ENCODE measurements around the gene PARD3. TPM values are rescaled to one million over a fixed set of nuclear protein-coding genes. Genes with fewer than 3 reads are reported as not detected.

The PARD3 gene
- total RNA-seq, 4 donors from 2014 or later, result 115 to 226 (median 141) TPM

- Histone ChIP-seq H3K36me3 (peaks cover 13% of the 10 kb centered on the region), H3K27ac (no peak overlapping the region)
- 77% methylated on average over 3 of the region's 3 CpGs for WGBS
Observed at GRCh38 chr10:34351161-34351560, 463.9 kb downstream of the PARD3 start.

GRCh38 chr10:34348917-34349485 lies 466.1 kb downstream of the PARD3 start:
- Histone ChIP-seq H3K4me1 (peaks cover 6% of the 10 kb centered on the region), H3K27ac (no peak overlapping the region), H3K27me3 (no peaks in the 10 kb centered on the region), H3K36me3 (peaks cover 7% of the 10 kb centered on the region), H3K4me3 (no peak overlapping the region), H3K9me3 (no peaks in the 10 kb centered on the region)
- WGBS, result 94% methylated on average over 7 of the region's 7 CpGs
- TF ChIP-seq POLR2AphosphoS5 (IDR thresholded peaks at IDR 0.05), result no peak
- TF ChIP-seq EP300 (IDR thresholded peaks at IDR 0.05), result no peak
- no peak for TF ChIP-seq CTCF (IDR thresholded peaks at IDR 0.05)
- TF ChIP-seq POLR2A (IDR thresholded peaks at IDR 0.05), result no peak
- DNase-seq (ENCODE audit: low spot score in 2 of 2), result no peak

More at GRCh38 chr10:34351161-34351560, 463.9 kb downstream of the PARD3 start:
- H3K27me3 ChIP-seq, result no peaks in the 10 kb centered on the region
- no peaks in the 10 kb centered on the region for H3K9me3 ChIP-seq
- TF ChIP-seq POLR2A (IDR thresholded peaks at IDR 0.05), result no peak
- no peak for TF ChIP-seq POLR2AphosphoS5 (IDR thresholded peaks at IDR 0.05)
- no peak for TF ChIP-seq EP300 (IDR thresholded peaks at IDR 0.05)
- TF ChIP-seq CTCF (IDR thresholded peaks at IDR 0.05), result no peak
- DNase-seq (ENCODE audit: low spot score in 2 of 2), result no peak
- no peak overlapping the region for H3K4me3 ChIP-seq
- H3K4me1 ChIP-seq, result peaks cover 5% of the 10 kb centered on the region

GRCh38 chr10:34348021-34348420 lies 467.1 kb downstream of the PARD3 start:
- DNase-seq (ENCODE audit: low spot score in 2 of 2), result no peak
- Histone ChIP-seq H3K4me3 (no peak overlapping the region), H3K4me1 (peaks cover 6% of the 10 kb centered on the region), H3K27me3 (no peaks in the 10 kb centered on the region), H3K36me3 (peaks cover 6% of the 10 kb centered on the region), H3K9me3 (no peaks in the 10 kb centered on the region), H3K27ac (no peak overlapping the region)
- no peak for TF ChIP-seq POLR2A (IDR thresholded peaks at IDR 0.05)
- no peak for TF ChIP-seq POLR2AphosphoS5 (IDR thresholded peaks at IDR 0.05)
- TF ChIP-seq EP300 (IDR thresholded peaks at IDR 0.05), result no peak
- TF ChIP-seq CTCF (IDR thresholded peaks at IDR 0.05), result no peak
- WGBS, result 92% methylated on average over 6 of the region's 6 CpGs

GRCh38 chr10:34347131-34347530 lies 468.0 kb downstream of the PARD3 start:
- WGBS, result 97% methylated on average over 3 of the region's 3 CpGs
- H3K27ac ChIP-seq, result no peak overlapping the region
- no peak for DNase-seq (ENCODE audit: low spot score in 2 of 2)
- no peak for TF ChIP-seq POLR2A (IDR thresholded peaks at IDR 0.05)
- no peak for TF ChIP-seq POLR2AphosphoS5 (IDR thresholded peaks at IDR 0.05)
- TF ChIP-seq CTCF (IDR thresholded peaks at IDR 0.05), result no peak
- TF ChIP-seq EP300 (IDR thresholded peaks at IDR 0.05), result no peak
- peaks cover 6% of the 10 kb centered on the region for H3K4me1 ChIP-seq
- peaks cover 4% of the 10 kb centered on the region for H3K36me3 ChIP-seq
- no peaks in the 10 kb centered on the region for H3K9me3 ChIP-seq
- H3K27me3 ChIP-seq, result no peaks in the 10 kb centered on the region
- H3K4me3 ChIP-seq, result no peak overlapping the region

- DNase-seq (ENCODE audit: low spot score in 2 of 2), result no peak
Observed at GRCh38 chr10:34346516-34347100, 468.5 kb downstream of the PARD3 start.

More at GRCh38 chr10:34346516-34347100, 468.5 kb downstream of the PARD3 start:
- Histone ChIP-seq H3K27ac (no peak overlapping the region), H3K36me3 (peaks cover 4% of the 10 kb centered on the region), H3K9me3 (no peaks in the 10 kb centered on the region), H3K4me1 (peaks cover 6% of the 10 kb centered on the region), H3K4me3 (no peak overlapping the region), H3K27me3 (no peaks in the 10 kb centered on the region)
- TF ChIP-seq POLR2A (IDR thresholded peaks at IDR 0.05), result no peak
- no peak for TF ChIP-seq EP300 (IDR thresholded peaks at IDR 0.05)
- TF ChIP-seq CTCF (IDR thresholded peaks at IDR 0.05), result no peak
- TF ChIP-seq POLR2AphosphoS5 (IDR thresholded peaks at IDR 0.05), result no peak
- WGBS, result 68% methylated on average over 1 of the region's 1 CpG
